Neuronal stem cell (in vitro differentiated cells): ENCODE measurements around the gene PDE6A.
"Not testable (repeated sequence)": the region's sequence is repeated elsewhere in the genome, so short reads cannot be mapped to it uniquely, and the experiment has no call there.

Experiments used
- DNase-seq: peaks from one replicate; pipeline ENCODE4 v3.0.0-alpha.2; 2013; ENCODE audit warnings: low spot score
- H2AFZ ChIP-seq: one replicate; pipeline ENCODE4 v1.6.1; 2013; ENCODE audit warnings: mild to moderate bottlenecking, low read length, inconsistent platforms
- H2AK5ac ChIP-seq: 2 replicates; pipeline ENCODE4 v1.6.1; 2013; ENCODE audit warnings: low read depth, mild to moderate bottlenecking, inconsistent platforms, low read length, moderate library complexity, mixed read lengths
- H2BK120ac ChIP-seq: 2 replicates; pipeline ENCODE4 v1.6.1; 2013; ENCODE audit warnings: low read depth, mild to moderate bottlenecking, inconsistent platforms, low read length, moderate library complexity, mixed read lengths
- H2BK12ac ChIP-seq: one replicate; pipeline ENCODE4 v1.6.1; 2013; ENCODE audit warnings: low read length, inconsistent platforms
- H2BK15ac ChIP-seq: 2 replicates; pipeline ENCODE4 v1.6.1; 2013; ENCODE audit warnings: mild to moderate bottlenecking, low read length, inconsistent platforms, mixed read lengths
- H2BK5ac ChIP-seq: one replicate; pipeline ENCODE4 v1.6.1; 2013; ENCODE audit warnings: inconsistent platforms, mild to moderate bottlenecking, low read length, moderate library complexity
- H3K14ac ChIP-seq: one replicate; pipeline ENCODE4 v1.6.1; 2013; ENCODE audit warnings: low read length, inconsistent platforms
- H3K18ac ChIP-seq: 2 replicates; pipeline ENCODE4 v1.6.1; 2013; ENCODE audit warnings: low read length, inconsistent platforms
- H3K23ac ChIP-seq: 2 replicates; pipeline ENCODE4 v1.6.1; 2013; ENCODE audit warnings: low read depth, mild to moderate bottlenecking, mixed read lengths, low read length, inconsistent platforms; ENCODE audit not compliant: poor library complexity
- H3K27ac ChIP-seq: replicated peaks from 3 replicates; pipeline ENCODE4 v1.5.1; 2013; ENCODE audit warnings: low read length, inconsistent platforms
- H3K27me3 ChIP-seq, 3 experiments: 2 replicates each; pipeline ENCODE4 v1.6.1; 2013; ENCODE audit warnings: low read length in 3 of 3, mild to moderate bottlenecking in 2 of 3, inconsistent platforms in 1 of 3, low read depth in 1 of 3, mixed read lengths in 1 of 3, moderate library complexity in 1 of 3; ENCODE audit not compliant: control insufficient read depth in 3 of 3, insufficient read depth in 3 of 3
- H3K36me3 ChIP-seq, 2 donors: replicated peaks in 1 of 2; 2 replicates each; pipeline ENCODE4 v1.6.1; 2013; ENCODE audit warnings: low read length in 2 of 2; ENCODE audit not compliant: control insufficient read depth in 2 of 2, insufficient read depth in 2 of 2
- H3K4ac ChIP-seq: 2 replicates; pipeline ENCODE4 v1.6.1; 2013; ENCODE audit warnings: inconsistent platforms, mild to moderate bottlenecking, low read length, moderate library complexity
- H3K4me1 ChIP-seq, 2 donors: 1 replicate in 1 of 2; 2 replicates in 1 of 2; pipeline ENCODE4 v1.6.1; 2013; ENCODE audit warnings: low read length in 2 of 2, low read depth in 1 of 2; ENCODE audit not compliant: control insufficient read depth in 2 of 2, insufficient read depth in 1 of 2
- H3K4me2 ChIP-seq: one replicate; pipeline ENCODE4 v1.6.1; 2013; ENCODE audit warnings: mild to moderate bottlenecking, low read length, inconsistent platforms; ENCODE audit not compliant: insufficient read depth, poor library complexity, severe bottlenecking
- H3K4me3 ChIP-seq, 2 donors: 2 replicates each; pipeline ENCODE4 v1.5.1; 2013; ENCODE audit warnings: low read length in 2 of 2, mild to moderate bottlenecking in 2 of 2, inconsistent platforms in 1 of 2, moderate library complexity in 1 of 2
- H3K79me1 ChIP-seq: one replicate; pipeline ENCODE4 v1.6.1; 2013; ENCODE audit warnings: low read depth, mild to moderate bottlenecking, inconsistent platforms, low read length, moderate library complexity
- H3K9ac ChIP-seq: one replicate; pipeline ENCODE4 v1.6.1; 2013; ENCODE audit warnings: mild to moderate bottlenecking, low read depth, low read length, inconsistent platforms; ENCODE audit not compliant: poor library complexity
- H3K9me3 ChIP-seq, 2 donors: replicated peaks in 1 of 2; 2 replicates each; pipeline versions ENCODE3 to v1.6.1; 2013; ENCODE audit warnings: low read length in 2 of 2, mild to moderate bottlenecking in 2 of 2, inconsistent platforms in 1 of 2, low read depth in 1 of 2, mixed read lengths in 1 of 2, moderate library complexity in 1 of 2; ENCODE audit not compliant: control insufficient read depth in 2 of 2, insufficient read depth in 1 of 2
- H4K8ac ChIP-seq: one replicate; pipeline ENCODE4 v1.6.1; 2013; ENCODE audit warnings: low read depth, mild to moderate bottlenecking, inconsistent platforms, low read length, moderate library complexity
- H4K91ac ChIP-seq: one replicate; pipeline ENCODE4 v1.6.1; 2013; ENCODE audit warnings: low read length, low read depth, mild to moderate bottlenecking, inconsistent platforms; ENCODE audit not compliant: poor library complexity
- WGBS, 2 donors: extraction: QIAGEN DNeasy Blood & Tissue Kit; methylation state at CpG; one replicate each; pipeline ENCODE4 v1.1.7; 2013; ENCODE audit warnings: missing lambda C conversion rate in 2 of 2, mixed read lengths in 1 of 2; ENCODE audit not compliant: insufficient read length in 2 of 2, insufficient replicate concordance in 1 of 2; ENCODE audit errors: extremely low coverage in 2 of 2; 5-methylcytosine and 5-hydroxymethylcytosine counted together

Gene PDE6A

DNA sequence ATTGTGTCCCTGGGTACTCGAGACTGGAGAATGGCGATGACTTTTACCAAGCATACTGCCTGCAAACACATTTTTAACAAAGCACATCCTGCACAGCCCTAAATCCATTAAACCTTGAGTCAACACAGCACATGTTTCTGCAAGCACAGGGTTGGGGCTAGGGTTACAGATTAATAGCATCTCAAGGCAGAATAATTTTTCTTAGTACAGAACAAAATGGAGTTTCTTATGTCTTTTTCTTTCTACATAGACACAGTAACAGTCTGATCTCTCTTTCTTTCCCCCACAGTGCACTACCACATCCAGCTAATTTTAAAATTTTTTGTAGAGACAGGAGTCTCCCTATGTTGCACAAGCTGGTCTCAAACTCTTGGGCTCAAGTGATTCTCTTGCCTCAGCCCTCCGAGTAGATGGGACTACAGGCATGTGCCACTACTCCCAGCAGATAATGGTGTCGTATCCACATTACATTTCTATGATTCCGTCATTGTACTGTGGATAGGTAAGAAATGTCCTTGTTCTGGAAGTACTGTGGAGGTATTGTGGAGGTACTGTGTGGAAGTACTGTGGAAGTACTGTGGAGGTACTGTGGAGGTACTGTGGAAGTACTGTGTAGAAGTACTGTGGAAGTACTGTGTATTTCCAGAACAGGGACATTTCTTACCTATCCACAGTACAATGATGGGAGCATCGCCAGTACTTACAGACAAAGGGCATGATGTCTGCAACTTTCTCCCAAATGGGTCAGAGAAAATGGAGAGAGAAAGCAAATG, 1.2 kb downstream of the PDE6A start:
- not testable (repeated sequence) for H3K14ac ChIP-seq, H2BK12ac ChIP-seq, H3K4me2 ChIP-seq, H4K91ac ChIP-seq, H2BK120ac ChIP-seq, H3K4me1 ChIP-seq, H2AFZ ChIP-seq, H2AK5ac ChIP-seq, H2BK5ac ChIP-seq, H3K23ac ChIP-seq, H3K18ac ChIP-seq, H3K4ac ChIP-seq, H4K8ac ChIP-seq, H3K27ac ChIP-seq, H2BK15ac ChIP-seq, H3K36me3 ChIP-seq, H3K4me3 ChIP-seq, H3K9ac ChIP-seq, H3K9me3 ChIP-seq, DNase-seq, H3K79me1 ChIP-seq
- H3K27me3 ChIP-seq, result peaks cover 0 to 40% (median 0%) of the 10 kb centered on the region in 3 experiments
- no CpG with 5 or more reads among the region's 6 CpGs for WGBS, 2 donors

DNA sequence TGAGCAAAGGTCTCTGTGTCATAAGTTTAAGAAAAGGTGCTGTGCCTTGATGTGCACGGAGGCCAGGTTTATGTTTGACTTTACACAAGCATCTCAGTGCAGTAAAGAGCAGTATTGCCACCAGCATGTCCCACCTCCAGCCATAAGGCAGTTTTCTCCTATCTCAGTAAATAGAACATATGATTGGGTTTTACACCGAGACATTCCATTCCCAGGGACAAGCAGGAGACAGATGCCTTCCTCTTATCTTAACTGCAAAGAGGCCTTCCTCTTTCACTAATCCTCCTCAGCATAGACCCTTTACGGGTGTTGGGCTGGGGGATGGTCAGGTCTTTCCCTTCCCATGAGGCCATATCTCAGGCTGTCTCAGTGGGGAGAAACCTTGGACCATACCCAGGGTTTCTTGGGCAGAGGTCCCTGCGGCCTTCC, 1.8 kb downstream of the PDE6A start:
- WGBS, 2 donors, result no CpG with 5 or more reads among the region's 4 CpGs
- not testable (repeated sequence) for H3K4me1 ChIP-seq, H2AFZ ChIP-seq, DNase-seq, H3K36me3 ChIP-seq, H4K91ac ChIP-seq, H2BK15ac ChIP-seq, H3K79me1 ChIP-seq, H3K4me2 ChIP-seq, H3K9ac ChIP-seq, H3K14ac ChIP-seq, H2BK5ac ChIP-seq, H3K4ac ChIP-seq, H4K8ac ChIP-seq, H3K27ac ChIP-seq, H3K9me3 ChIP-seq, H2AK5ac ChIP-seq, H3K18ac ChIP-seq, H2BK120ac ChIP-seq, H3K23ac ChIP-seq, H2BK12ac ChIP-seq, H3K4me3 ChIP-seq
- peaks cover 0 to 45% (median 0%) of the 10 kb centered on the region in 3 experiments for H3K27me3 ChIP-seq

DNA sequence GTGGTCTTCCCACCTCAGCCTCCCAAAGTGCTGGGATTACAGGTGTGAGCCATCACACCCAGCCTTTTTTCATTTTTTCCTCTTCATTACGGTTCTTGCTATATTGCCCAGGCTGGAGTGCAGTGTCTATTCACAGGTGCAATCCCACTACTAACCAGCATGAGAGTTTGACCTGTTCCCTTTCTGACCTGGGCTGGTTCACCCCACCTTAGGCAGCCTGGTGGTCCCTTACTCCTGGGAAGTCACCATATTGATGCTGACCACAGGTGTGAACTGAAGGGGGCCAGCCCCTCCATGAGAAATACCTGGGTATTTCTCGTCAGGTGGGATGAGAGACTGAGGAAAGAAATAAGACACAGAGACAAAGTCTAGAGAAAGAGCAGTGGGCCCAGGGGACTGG, 2.4 kb downstream of the PDE6A start:
- Histone ChIP-seq H3K79me1 (no peaks in the 10 kb centered on the region), H4K91ac (no peak overlapping the region), H3K4me3 (no peak overlapping the region), H4K8ac (no peak overlapping the region), H3K27ac (no peak overlapping the region), H2BK5ac (no peak overlapping the region), H2AK5ac (no peak overlapping the region), H3K9me3 (no peaks in the 10 kb centered on the region), H3K4me2 (no peak overlapping the region), H3K23ac (no peak overlapping the region), H3K36me3 (no peaks in the 10 kb centered on the region), H3K4me1 (peaks cover 0 to 7% of the 10 kb centered on the region in 2 donors), H3K4ac (no peak overlapping the region), H3K27me3 (peaks cover 0 to 46% (median 0%) of the 10 kb centered on the region in 3 experiments), H3K18ac (no peak overlapping the region), H2BK120ac (no peak overlapping the region), H2AFZ (no peak overlapping the region), H3K9ac (no peak overlapping the region), H2BK12ac (no peak overlapping the region), H3K14ac (no peak overlapping the region), H2BK15ac (no peak overlapping the region)
- WGBS, 2 donors, result no CpG with 5 or more reads among the region's 2 CpGs
- DNase-seq, result no peak

DNA sequence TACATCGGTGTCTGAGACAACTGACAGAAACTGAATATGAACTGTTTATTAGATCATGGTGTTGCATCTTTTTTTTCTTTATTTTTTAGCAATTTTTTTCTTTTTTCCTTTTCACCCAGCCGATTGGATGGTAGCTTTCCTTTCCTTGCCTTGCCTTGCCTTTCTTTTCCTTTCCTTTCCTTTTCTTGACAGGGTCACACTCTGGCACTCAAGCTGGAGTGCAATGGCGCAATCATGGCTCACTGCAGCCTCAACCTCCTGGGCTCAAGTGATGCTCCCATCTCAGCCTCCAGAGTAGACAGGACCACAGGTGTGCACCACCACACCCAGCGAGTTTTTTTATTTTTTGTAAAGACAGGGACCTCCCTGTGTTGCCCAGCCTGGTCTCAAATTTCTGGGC, 2.8 kb downstream of the PDE6A start:
- H3K18ac ChIP-seq, result no peak overlapping the region
- no peaks in the 10 kb centered on the region for H3K36me3 ChIP-seq
- H3K4me1 ChIP-seq, result peaks cover 0 to 7% of the 10 kb centered on the region in 2 donors
- H3K4me2 ChIP-seq, result no peak overlapping the region
- H3K23ac ChIP-seq, result no peak overlapping the region
- H3K4me3 ChIP-seq, result no peak overlapping the region
- no peak overlapping the region for H2AK5ac ChIP-seq
- no peak overlapping the region for H4K91ac ChIP-seq
- no peaks in the 10 kb centered on the region for H3K79me1 ChIP-seq
- no peak overlapping the region for H3K27ac ChIP-seq
- H3K9ac ChIP-seq, result no peak overlapping the region
- no peak overlapping the region for H2BK120ac ChIP-seq
- H4K8ac ChIP-seq, result no peak overlapping the region
- no peak for DNase-seq
- no peak overlapping the region for H2BK15ac ChIP-seq
- no peak overlapping the region for H2BK5ac ChIP-seq
- no peak overlapping the region for H2BK12ac ChIP-seq
- H3K9me3 ChIP-seq, result no peaks in the 10 kb centered on the region
- no CpG with 5 or more reads among the region's 4 CpGs for WGBS, 2 donors
- H3K14ac ChIP-seq, result no peak overlapping the region
- H3K4ac ChIP-seq, result no peak overlapping the region
- no peak overlapping the region for H2AFZ ChIP-seq
- peaks cover 0 to 48% (median 0%) of the 10 kb centered on the region in 3 experiments for H3K27me3 ChIP-seq
